Measurements from ENCODE around the gene UTF1.
A peak's percentile ranks its signal among the peaks of the same experiment; 100 is the strongest.

The UTF1 gene

DNA sequence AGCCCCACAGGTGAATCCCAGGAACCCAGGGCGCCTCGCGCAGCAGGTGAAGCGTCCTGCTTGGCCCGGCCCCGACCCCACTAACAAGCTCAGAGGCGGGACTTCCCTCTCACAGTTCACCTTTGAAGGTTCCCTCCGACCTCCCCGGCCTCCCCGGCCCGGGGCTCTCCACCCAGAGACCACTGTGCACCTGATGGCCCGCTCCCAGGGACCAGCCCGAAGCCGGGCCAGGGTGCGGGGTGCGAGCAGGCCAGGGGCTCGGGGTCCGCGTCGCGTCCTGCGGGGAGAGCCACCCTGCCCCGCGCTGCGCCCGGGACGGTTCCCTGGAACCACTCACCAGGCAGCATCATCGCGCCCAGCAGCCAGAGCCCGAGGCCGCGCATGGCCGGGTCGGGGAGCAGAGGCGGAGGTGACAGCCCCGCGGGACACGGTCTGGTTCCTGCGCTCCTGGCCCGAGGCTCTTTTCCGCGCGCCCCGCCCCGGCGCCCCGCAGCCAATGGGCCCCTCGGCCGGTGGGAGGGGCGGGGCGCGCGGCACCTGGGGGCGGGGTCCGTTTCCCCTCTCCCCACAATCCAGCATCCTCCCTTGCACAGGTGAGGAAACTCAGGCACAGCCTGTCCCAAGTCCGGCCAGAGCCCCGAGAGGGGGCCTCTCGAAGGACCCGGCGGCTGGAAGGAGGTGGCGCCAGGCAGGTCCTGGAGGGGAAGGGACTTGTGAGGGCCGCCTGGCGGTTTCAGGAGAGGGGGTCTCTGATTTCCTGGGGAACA lies 46.6 kb downstream of the UTF1 start, which contains the start of gene ADAM8:
TSS of gene ADAM8 (minus strand) at position 434 of the 767 bp plus-strand sequence. CDS start at position 383, 51 bp downstream.
- Histone ChIP-seq H2AFZ (ENCODE audit: low read depth, low read length) (no peak within 1 kb of the TSS), H4K20me1 (ENCODE audit: insufficient read depth, low read length) (peaks cover 6% of the 10 kb centered on the region), H3K36me3 (replicated peaks; ENCODE audit: low read depth, low read length) (peaks cover 19% of the 10 kb centered on the region), H3K27me3 (ENCODE audit: low read depth, low read length) (no peaks in the 10 kb centered on the region), H3K4me3 (ENCODE audit: low read length) (peak within 1 kb of the TSS; percentile 100), H3K4me1 (ENCODE audit: low read length) (peaks cover 13% of the 10 kb centered on the region), H3K9me3 (ENCODE audit: insufficient read depth, low read length) (no peaks in the 10 kb centered on the region), H3K4me2 (ENCODE audit: low read length) (peak within 1 kb of the TSS; percentile 99), H3K79me2 (ENCODE audit: low read length) (peaks cover 25% of the 10 kb centered on the region), H3K9ac (ENCODE audit: low read length) (peak within 1 kb of the TSS; percentile 99), H3K27ac (ENCODE audit: low read length) (peak within 1 kb of the TSS; percentile 93)
- no peak for TF ChIP-seq EZH2phosphoT487 (IDR thresholded peaks at IDR 0.05; ENCODE audit: low read depth)
- TF ChIP-seq, protein P1, sequence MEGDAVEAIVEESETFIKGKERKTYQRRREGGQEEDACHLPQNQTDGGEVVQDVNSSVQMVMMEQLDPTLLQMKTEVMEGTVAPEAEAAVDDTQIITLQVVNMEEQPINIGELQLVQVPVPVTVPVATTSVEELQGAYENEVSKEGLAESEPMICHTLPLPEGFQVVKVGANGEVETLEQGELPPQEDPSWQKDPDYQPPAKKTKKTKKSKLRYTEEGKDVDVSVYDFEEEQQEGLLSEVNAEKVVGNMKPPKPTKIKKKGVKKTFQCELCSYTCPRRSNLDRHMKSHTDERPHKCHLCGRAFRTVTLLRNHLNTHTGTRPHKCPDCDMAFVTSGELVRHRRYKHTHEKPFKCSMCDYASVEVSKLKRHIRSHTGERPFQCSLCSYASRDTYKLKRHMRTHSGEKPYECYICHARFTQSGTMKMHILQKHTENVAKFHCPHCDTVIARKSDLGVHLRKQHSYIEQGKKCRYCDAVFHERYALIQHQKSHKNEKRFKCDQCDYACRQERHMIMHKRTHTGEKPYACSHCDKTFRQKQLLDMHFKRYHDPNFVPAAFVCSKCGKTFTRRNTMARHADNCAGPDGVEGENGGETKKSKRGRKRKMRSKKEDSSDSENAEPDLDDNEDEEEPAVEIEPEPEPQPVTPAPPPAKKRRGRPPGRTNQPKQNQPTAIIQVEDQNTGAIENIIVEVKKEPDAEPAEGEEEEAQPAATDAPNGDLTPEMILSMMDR (IDR thresholded peaks at IDR 0.05; ENCODE audit: low read depth, low read length), result 0 out of 2 replicates have a peak, but pooled peaks have one; percentile 12

- Histone ChIP-seq H3K79me2 (ENCODE audit: low read length) (peaks cover 25% of the 10 kb centered on the region), H3K27me3 (ENCODE audit: low read depth, low read length) (no peaks in the 10 kb centered on the region), H3K27ac (ENCODE audit: low read length) (no peak overlapping the region), H3K4me1 (ENCODE audit: low read length) (peaks cover 13% of the 10 kb centered on the region), H2AFZ (ENCODE audit: low read depth, low read length) (no peak overlapping the region), H3K9ac (ENCODE audit: low read length) (no peak overlapping the region), H4K20me1 (ENCODE audit: insufficient read depth, low read length) (peaks cover 6% of the 10 kb centered on the region), H3K36me3 (replicated peaks; ENCODE audit: low read depth, low read length) (peaks cover 19% of the 10 kb centered on the region), H3K4me2 (ENCODE audit: low read length) (peak overlapping the region; percentile 99), H3K9me3 (ENCODE audit: insufficient read depth, low read length) (no peaks in the 10 kb centered on the region), H3K4me3 (ENCODE audit: low read length) (peak overlapping the region; percentile 100; the same call in 1 of the 2 replicates)
- TF ChIP-seq EZH2phosphoT487 (IDR thresholded peaks at IDR 0.05; ENCODE audit: low read depth), result no peak
- TF ChIP-seq, protein P1 (IDR thresholded peaks at IDR 0.05; ENCODE audit: low read depth, low read length), result no peak
These were observed 47.4 kb downstream of the UTF1 start for GRCh38 chr10:133277277-133277992.

DNA sequence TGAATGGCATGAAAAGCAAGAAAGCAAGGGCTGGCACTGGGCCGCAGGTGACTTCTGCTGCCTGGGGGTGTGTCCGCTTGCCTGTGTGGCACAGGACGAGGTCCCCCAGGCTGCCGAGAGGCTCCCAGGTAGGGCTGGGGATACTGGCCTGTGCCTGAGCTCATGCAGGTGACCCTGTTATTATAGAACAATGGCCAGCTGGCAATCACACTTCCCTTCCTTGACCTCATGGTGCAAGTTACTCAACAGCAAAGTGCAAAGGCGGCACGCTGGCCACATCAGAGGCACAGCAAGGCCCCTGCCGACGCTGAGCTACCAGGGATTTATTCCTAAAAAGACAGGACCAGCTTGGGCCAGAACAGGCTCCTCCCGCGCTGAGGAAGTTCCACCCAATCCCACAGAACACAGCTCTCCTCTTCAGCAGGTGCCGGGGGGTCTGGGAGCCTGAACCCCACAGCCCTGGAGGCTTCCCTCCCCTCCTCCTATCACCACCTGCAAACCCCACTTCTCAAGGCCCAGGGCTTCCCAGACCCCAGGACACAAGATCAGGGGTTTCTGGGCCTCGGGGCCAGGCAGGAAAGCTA lies 48.1 kb downstream of the UTF1 start:
- Histone ChIP-seq H3K4me3 (ENCODE audit: low read length) (no peak overlapping the region), H3K9ac (ENCODE audit: low read length) (no peak overlapping the region), H3K27ac (ENCODE audit: low read length) (no peak overlapping the region), H3K36me3 (replicated peaks; ENCODE audit: low read depth, low read length) (peaks cover 16% of the 10 kb centered on the region), H3K9me3 (ENCODE audit: insufficient read depth, low read length) (no peaks in the 10 kb centered on the region), H3K4me1 (ENCODE audit: low read length) (peaks cover 13% of the 10 kb centered on the region), H3K4me2 (ENCODE audit: low read length) (no peak overlapping the region), H4K20me1 (ENCODE audit: insufficient read depth, low read length) (peaks cover 6% of the 10 kb centered on the region), H3K27me3 (ENCODE audit: low read depth, low read length) (no peaks in the 10 kb centered on the region), H2AFZ (ENCODE audit: low read depth, low read length) (no peak overlapping the region), H3K79me2 (ENCODE audit: low read length) (peaks cover 25% of the 10 kb centered on the region)
- TF ChIP-seq, protein P1 (IDR thresholded peaks at IDR 0.05; ENCODE audit: low read depth, low read length), result no peak
- TF ChIP-seq EZH2phosphoT487 (IDR thresholded peaks at IDR 0.05; ENCODE audit: low read depth), result no peak
